HL-60 (cell line): ENCODE results near the gene SLC1A5.

Experiments
- CTCF ChIP-seq: IDR thresholded peaks from one replicate; pipeline ENCODE4 v1.5.1; 2011; ENCODE audit warnings: low read length, control low read depth, inconsistent platforms; ENCODE audit not compliant: insufficient read depth
- POLR2AphosphoS5 ChIP-seq: IDR thresholded peaks from 2 replicates; pipeline ENCODE4 v1.6.1; 2012; ENCODE audit warnings: low read depth

GRCh38 chr19:46785980-46786235 lies 2.5 kb downstream of the SLC1A5 start:
- TF ChIP-seq CTCF (no peak), POLR2AphosphoS5 (no peak)
